HG03439 (cell line): ENCODE data around the gene ATAD1.

ENCODE experiments used
- ATAC-seq: cut with Tn5 transposase; IDR thresholded peaks from one replicate; pipeline ENCODE4 v1.9.1; 2021; ENCODE audit warnings: mild to moderate bottlenecking, moderate library complexity; ENCODE audit not compliant: unreplicated experiment

The ATAD1 gene

DNA sequence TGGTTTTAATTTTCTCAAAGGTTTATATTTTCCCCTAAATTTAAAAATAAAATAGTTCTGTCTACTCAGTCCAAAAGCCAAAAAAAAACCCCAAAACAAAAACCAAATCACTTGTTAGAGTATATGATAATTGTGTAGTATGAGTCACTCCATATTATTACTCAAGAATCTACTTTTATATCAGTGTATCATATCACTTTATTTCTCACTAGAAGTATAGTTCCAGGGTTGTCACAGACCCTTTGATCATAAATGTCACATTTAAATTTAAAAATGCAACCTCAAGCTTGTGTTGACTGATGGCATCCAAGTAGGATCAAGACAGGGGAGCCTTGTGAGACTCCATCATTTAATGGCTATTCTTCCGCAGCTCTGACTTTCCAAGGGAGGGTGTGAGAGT lies 97.4 kb downstream of the ATAD1 start:
- no peak for ATAC-seq

DNA sequence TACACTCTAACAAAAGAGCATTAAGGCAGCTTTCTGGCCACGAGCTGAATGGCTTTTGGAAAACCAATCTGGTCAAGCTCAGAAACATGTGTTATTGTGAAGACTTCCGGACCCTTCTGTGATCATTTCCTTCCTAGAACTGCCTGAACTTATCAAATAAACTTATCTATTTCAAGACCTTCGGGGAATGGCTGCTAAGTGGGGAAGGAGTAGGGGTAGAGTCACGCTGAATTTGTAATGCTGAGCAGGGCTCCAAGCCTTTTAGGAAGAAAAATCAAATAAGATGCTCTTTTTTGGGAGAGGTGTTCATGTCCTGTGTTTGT lies 101.7 kb downstream of the ATAD1 start:
- ATAC-seq, result no peak

DNA sequence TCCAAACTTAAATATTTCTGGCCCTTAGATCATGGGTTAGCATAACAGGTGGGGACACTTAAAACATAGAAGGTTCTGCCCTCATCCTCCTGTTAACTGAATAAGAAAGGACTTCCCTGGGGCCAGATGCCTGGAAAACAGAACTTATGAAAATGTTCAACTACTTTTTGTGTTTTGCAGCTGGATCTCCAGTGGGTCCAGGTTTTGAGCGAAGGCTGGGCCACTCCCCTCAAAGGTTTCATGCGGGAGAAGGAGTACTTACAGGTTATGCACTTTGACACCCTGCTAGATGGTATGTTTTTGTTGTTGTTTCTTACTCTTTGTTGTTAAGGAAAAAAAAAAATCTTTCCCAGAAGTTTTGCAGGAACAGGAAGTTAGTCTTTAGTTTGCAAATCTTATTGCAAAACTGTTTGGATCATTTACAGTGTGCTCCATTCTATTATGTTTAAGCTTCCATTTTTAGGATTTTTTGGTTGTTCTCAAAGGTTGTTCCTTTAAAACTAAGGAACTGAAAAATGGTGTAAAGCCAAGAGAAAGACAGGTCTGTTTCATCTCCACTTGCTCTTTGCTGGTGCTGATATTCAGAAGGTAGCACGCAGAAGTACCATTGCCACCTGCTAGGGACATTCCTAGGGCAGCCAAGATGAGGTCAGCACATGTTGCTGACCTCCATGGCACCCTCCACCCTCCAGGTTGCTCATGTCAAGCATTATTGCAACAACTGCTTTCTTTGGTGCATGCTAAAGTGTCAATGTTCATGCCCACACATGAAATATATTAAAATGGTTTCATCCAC lies 102.3 kb downstream of the ATAD1 start:
- ATAC-seq, result no peak

DNA sequence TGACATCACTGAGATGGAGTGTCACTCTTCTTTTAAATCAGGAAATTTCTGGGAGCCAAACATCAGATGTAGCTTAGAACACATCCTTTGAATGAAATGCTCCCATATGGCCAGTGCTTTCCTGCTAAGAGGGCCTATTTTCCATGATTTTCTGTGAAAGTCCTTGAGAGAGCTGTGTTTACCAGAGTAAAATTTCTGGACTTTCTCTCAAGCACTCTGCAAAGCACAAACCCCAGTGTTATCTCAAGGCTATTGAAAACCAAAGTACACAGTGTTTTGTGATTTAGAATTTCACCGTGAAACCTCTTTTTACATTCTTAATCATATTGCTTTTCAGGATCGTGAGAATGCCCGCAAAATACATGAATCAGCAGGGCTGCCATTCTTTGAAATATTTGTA lies 104.3 kb downstream of the ATAD1 start:
- no peak for ATAC-seq

DNA sequence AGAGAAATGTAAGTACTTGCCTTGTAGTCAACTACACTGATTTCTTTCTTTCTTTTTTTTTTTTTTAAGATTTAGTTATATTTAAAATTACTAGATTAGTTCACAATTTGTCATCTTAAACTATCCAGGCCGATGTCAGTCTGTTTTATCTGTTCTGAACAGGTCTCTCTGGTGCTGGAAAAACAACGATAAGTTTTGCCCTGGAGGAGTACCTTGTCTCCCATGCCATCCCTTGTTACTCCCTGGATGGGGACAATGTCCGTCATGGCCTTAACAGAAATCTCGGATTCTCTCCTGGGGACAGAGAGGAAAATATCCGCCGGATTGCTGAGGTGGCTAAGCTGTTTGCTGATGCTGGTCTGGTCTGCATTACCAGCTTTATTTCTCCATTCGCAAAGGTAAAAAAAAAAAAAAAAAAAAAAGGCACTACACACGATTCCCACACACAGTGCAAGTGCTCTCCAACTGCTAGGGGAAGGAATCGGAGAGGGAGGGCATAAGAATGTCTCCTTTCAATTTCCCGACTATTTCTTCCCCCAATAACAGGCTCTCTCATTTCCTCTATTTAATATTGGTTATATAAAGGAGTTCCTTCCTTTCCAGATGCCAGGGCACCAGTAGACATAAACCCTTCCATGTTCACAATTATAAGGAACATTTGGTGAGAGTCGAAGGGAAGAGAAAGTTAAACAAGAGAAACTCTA lies 105.0 kb downstream of the ATAD1 start:
- no peak for ATAC-seq

DNA sequence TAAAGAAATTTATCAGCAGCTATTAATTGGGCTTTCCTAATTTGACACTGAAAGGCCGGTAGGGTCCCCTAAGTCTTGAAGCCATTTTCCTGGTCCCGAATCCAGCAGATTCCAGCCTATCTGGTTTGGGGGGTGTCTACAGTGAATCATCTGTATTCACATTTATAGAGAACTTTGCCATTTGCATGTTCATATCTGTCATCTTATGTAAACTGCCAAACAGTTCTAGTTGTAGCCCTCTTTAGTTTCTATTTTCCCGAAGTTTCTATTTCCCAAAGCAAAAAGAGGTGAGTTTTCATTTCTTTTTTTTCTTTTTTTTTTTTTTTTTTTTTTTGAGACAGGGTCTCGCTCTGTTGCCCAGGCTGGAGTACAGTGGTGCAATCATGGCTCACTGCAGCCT lies 110.8 kb downstream of the ATAD1 start:
- no peak for ATAC-seq

DNA sequence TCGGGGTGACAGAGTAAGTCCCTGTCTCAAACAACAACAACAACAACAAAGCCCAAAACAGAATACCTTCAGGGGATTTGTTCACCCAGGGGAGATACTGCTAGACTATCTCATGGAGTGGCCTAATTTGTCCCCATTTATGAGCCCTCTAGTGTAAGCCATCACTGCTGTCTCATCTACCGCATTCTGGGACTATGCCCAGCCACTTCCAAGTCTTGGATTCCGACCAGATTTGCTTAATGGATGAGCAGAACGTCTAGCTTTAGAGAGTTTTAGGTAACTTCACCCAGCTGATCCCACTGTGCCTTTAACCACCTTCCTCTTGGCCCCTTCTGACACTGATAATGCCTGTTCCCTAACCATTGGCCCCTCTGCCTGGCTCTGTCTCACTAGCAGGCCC lies 111.3 kb downstream of the ATAD1 start:
- ATAC-seq, result no peak

DNA sequence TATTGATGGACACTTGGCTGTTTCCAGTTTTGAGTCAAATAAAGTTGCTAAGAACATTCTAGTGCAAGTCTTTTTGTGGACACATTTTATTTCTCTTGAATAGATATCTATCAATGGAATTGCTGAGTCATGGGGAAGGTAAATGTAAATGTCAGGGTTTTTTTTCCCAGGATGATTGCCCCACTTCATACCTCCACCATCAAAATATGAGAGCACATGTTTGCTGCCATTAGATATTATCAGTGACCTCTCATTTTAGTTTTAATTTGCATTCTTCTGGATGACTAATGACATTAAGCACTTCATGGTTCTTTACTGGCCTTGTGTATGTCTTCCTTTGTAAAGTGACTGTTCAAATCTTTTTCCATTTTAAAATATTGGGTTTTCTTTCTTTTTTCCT lies 112.7 kb downstream of the ATAD1 start:
- ATAC-seq, result no peak

DNA sequence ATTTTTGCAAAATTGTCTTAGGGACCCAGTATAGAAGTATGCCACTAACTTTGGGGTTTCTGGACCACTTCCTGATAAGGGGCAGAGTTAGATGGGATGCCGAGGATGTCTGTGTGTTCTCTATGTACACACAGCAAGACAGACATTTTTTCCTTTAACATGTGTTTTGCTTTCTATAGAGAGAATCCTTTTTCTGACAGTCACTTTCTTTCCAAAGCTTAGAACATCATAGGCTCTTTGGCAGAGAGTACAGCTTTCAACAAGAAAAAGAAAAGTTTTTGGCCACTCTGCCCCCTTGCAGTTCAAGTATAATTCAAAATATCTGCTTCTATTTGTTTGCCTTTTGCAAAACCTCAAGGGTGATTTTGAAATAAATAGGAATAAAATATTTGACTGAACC lies 114.3 kb downstream of the ATAD1 start:
- ATAC-seq, result no peak

DNA sequence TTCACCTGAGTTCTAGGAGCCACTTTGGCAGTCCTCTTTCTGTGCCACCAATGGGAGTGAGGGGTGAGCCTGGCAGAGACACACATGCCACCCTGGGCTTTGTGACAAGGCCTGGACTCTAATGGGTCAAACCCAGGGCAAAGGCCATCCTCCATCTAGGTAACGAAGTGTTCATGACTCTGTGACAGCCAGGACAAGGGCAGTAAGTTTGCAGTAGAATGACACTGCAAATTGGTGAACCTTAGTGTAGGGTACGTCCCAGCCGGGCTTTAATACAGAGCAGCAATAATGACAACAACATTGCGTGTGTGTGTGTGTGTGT lies 115.1 kb downstream of the ATAD1 start:
- ATAC-seq, result no peak

DNA sequence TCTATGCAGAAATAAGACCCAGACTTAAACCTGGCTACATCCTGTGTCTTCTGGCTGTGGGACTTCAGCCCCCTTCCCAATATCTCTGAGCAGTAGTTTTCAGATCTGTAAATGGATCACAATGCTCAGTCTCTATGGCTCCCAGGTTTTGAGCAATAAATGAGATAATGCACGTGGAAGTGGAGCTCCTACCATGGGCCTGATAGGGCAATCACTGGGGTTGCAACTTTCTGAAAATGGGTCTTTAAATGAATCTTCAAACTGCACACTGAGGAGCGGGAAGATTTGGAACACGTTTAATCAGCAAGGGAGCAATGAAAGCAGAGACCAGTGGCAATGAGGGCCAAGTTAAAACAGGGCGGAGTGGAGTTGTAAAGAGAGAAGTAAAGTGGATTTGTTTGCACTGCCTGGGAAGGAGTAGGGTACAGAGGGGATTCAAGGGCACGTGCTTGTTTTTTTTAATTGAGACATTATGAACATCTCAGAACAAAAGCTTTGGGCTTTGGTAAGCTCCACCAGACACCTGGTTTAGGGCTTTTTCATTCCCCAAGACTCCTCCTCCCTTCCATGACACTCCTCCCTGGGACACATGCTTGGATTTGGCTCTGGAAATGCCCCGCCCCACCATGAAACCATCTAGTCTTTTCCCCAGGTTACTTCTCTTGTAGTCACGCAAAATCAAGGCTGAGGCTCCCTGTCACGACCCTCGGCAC lies 115.6 kb downstream of the ATAD1 start:
- no peak for ATAC-seq
